ENCODE results near the gene BBIP1.
"Not testable (repeated sequence)": the region's sequence is repeated elsewhere in the genome, so short reads cannot be mapped to it uniquely, and the experiment has no call there.

The BBIP1 gene

DNA sequence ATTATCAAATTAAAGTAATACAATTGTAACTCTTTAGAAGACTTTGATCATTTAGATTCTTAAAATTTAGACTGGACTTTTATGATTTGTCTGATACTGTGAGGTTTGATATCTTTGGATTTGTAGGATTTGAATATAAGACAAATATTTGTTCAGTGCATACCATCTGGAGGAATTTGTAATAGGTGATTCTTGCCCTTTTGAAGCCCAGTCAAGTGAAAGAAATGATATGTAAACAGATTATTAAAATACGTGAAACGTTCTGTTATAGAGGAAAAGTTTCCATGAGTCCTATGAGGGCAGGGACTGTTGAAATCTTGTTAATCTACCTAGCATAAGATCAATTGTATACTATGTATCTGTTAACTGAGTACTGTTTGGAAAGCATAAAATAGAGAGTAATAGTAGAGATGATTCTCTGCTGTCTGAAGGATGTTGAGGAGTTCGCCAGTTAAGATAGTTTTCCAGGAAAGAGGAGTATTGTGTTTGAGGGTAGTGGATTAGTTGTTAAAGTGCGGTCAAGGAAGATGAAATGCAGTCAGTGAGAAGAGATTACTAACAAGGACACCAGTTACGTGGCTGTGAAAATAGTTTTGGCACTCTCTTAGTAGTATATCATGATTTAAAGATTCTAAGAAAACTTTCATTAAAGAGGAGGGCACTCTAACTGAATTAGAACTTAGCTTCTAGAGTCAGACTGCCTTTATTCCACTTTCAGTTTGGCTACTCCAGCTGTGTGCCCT, 32.9 kb downstream of the BBIP1 start:
- no peak for DNase-seq (ENCODE audit: low read depth)

DNA sequence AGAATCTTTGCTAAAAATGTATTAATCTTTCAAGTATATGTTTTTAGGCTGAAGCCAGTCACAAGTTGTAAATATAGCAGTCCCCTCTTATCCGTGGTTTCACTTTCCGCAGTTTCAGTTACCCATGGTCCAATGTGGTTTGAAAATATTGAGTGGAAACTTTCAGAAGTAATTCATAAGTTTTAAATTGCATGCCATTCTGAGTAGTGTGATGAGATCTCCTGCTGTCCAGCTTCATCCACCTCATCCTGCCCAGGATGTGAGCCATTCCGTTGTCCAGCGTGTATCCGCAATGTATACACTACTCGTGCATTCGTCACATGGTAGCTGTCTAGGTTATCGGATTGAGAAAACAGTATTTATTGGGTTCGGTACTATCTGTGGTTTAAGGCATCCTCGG, 35.1 kb downstream of the BBIP1 start:
- DNase-seq (ENCODE audit: low read depth) = no peak

DNA sequence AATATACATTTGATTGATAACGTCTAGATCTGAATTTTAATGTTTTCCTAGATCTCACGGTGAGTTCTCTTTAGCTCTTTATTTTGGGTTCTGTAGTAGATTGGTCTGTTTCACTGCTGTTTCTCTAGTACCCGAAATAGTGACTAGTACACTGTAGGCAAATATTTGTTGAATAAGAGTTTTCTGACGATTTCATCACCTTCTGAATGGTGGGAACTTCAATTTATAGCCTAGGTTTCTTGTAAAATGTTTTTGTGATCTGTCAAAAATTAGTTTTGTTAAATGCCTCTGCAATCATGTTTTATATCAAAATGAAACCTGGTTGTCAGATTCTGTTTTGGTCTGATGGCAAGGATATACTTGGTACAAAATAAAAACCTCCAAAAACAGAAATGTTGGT, 37.1 kb downstream of the BBIP1 start:
- DNase-seq (ENCODE audit: low read depth) = no peak

DNA sequence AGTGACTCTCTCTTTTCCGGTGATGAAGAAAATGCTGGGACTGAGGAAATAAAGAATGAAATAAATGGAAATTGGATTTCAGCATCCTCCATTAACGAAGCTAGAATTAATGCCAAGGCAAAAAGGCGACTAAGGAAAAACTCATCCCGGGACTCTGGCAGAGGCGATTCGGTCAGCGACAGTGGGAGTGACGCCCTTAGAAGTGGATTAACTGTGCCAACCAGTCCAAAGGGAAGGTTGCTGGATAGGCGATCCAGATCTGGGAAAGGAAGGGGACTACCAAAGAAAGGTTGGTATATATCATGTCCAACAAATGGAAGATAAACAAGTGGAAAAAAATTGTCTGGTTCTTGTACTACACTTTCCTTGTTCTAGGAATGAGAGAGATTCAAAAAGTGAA, 37.7 kb downstream of the BBIP1 start:
- DNase-seq (ENCODE audit: low read depth) = no peak

DNA sequence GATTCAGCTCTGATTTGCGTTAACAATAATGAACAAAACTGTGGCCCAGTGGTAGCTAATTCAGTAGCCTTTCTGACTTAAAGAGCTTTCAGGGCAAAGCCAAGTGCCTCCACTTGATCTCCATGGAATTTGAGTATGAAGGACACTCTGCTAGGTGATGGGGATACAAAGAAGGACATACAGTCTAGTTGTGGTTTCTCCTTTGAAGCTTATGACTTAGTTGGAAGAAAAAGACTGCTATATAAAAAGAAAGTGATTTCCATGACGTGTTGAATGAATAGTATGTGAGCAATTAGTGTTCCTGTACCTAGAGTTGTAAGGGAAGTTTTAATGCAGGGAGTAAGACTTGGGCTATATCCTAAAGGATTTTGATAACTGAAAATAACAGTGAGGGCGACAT, 39.0 kb downstream of the BBIP1 start:
- DNase-seq (ENCODE audit: low read depth) = no peak

DNA sequence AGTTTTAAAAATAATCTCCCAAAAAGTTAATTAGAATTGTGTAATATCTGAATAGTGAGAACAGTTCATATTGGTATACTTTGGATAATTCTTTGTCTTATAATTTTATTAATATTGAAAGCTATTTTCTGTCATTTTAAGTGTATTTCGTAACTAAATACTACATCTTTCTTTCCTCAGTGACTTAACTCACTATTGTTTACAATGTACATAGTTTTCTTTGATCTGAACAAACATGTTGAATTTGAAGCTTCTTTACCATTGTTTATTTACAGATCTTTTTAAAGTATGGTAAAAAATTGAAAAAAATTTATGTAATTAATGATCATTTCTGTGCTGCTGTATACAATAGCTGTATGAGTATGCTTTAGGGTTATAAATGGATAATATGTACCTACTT, 42.2 kb downstream of the BBIP1 start:
- no peak for DNase-seq (ENCODE audit: low read depth)

DNA sequence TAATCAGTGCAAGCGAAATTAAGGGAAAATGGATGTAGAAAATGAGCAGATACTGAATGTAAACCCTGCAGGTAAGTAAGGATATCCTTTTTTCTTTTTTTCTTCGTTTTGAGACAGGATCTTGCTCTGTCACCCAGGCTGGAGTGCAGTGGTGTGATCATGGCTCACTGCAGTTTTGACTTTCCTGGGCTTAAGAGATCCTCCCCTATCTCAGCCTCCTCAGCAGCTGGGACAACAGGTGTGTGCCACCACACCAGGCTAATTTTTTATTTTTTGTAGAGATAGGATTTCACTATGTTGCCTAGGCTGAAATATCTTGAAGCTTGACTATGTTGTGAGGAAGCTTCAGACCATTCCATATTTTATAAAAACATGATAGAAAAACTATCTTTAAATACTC, 43.0 kb downstream of the BBIP1 start:
- DNase-seq (ENCODE audit: low read depth) = no peak

DNA sequence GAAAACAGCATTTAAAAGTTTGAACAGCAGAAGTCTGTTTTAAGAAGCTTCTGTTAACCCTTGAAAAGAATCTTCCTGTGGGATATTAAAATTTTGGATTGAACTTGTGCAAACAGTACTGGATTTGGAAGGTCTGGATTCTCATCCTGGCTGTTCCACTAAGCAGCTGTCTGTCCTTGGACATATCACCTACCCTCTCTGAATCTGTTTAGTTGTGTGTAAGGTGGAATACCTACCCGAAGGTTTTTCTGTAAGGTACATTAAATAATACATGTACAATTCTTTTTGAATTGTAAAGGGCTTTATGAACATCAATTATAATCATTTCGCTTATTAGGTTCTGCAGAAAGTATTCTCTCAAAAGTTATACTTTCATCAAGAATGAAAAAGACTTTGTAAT, 45.0 kb downstream of the BBIP1 start:
- no peak for DNase-seq (ENCODE audit: low read depth)

DNA sequence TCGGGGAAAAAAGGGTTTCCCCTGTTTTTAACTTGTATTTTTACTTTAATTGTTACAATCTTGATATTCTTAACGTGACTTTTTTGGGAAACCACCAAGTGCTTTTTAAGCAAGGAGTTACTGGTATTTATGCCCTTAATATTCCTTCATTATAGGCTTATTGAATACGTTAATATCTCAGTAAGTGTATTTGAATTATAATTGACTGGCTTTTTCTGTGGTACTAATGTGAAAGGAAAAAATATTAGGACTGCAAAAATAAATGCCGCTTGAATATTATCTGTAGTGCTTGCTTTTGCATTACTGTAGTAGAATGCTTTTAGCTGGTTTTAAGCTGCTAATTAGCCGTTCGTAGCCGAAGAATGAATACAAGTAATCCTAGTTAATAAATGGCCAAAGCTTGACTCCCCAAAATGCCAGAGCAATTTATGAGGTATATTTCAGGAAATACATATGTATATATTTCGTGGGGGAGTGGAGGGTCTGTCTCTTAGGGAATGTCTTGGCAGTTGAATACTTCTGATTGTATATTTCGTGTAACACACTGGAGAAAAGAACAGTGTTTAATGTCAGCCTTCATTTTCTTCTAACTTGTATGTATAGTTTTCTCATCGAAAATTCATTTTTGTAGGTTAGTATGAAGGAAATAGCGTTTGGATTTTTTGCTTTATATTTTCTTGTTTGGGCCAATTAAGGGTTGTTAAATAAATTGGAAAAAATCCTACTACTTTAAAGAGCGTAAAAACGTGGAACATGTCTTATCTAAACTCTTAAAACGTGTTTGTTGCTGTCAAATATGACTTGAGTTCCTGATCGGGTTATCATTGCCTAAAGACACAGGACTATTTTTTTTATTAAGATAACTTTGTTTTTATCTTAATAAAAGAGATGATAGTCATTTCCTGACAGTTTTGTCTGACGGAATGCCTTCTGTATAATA, 45.7 kb downstream of the BBIP1 start:
- no peak for DNase-seq (ENCODE audit: low read depth)

DNA sequence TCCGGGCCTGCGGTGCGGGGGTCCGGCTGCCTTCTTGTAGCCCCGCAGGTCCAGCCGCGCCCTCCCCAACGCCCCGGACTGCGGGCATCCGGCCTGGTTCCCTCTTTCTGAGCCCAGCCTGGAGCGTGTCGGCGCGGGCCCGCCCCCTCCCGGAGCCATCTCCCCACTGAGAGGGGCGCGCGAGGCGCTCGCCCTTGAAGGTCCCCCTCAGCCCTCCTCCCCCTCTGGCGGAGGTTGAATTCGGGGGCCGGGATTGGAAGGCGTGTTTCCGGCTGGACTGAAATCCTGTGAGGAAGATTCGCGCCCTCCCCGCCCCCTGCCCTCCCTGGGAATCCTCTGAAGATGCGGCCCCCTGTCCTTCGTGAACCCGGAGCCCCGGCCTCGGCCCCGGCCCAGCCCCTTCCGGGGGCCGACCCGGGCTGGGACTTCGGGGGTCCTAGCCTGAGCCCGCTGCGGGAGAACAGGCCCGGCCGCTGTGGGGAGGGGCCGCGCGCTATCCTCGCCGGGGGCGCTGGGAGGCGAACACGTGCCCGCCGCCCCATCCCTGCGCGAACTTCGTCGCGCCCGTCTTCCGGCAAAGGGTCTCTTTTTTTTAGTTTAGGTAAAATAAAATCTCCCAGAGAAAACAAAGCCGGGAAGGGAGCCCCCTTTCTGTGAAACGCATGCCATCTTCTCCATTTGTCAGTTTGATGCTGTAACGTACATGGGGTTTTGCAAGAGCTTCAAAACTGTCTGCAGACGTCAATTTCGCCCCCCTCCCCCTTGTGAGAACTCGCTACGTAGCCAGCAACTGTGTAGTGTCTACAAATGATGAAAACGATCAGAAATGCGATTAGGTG, 46.6 kb downstream of the BBIP1 start:
- peak; percentile 66 for DNase-seq (ENCODE audit: low read depth)

DNA sequence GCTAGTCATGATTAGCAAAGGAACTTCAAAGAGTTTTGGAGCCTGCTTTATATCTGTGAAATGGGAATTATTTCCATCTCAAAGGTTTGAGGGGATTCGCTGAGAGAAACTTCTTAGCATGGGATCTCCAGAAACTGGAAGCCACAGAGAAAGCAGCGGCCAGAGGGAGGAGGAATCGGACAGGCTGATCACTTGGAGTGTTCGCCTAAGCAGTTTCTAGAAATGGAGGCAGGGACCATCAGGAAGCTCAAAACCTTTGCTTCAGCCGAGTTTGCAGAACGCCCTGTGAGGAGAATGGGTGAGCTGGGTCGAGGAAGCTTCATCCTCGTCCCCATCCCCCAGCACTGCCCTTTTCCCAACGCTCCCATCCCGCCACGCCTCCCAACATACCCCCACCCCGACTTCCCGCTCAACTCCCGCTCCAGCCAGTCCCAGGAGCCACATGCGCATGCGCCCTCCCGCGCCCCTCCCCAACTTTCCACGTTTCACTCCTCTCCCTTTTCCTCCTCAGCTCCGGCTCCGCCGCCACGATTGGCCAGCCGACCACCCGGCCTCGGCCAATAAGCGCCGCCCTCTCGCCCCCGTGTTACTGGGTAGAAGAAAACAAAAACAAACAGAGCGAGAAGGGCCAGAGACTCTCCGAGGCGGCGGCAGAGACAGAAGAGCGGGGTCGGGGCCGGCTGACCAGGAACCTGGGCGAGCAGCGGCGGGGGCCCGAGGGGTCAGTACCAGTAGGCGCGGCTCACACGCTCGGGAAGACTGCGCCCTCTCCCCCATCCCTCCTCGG, 47.5 kb downstream of the BBIP1 start, which contains the start of gene PDCD4:
Gene PDCD4, plus strand, starts transcription at position 631 of the 787 bp plus-strand sequence. CDS start 4,100 bp downstream, outside the sequence.
- DNase-seq (ENCODE audit: low read depth) = peak; percentile 90

DNA sequence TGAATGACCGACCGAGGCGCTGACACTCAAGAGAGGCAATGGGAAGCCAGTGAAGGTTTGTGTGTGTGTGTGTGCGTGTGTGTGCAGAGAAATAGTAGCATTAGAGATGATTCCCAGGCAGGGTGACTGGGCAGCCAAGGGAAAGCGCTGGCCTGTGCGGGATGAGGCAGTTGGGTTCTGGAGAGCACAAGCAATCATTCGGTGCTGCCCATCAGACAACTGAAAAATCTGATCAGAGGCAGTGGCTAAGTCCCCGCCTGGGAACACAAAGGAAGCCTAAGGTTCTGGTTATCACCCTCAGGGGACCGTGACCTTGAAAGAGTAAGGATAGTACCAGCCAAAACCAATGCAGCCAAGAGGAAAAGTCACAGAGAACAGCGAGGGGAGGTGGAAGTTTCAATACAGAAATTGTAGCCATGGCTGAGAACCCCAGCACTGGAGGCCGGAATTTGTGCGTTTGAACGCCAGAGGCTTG, 48.1 kb downstream of the BBIP1 start:
- DNase-seq (ENCODE audit: low read depth) = no peak

DNA sequence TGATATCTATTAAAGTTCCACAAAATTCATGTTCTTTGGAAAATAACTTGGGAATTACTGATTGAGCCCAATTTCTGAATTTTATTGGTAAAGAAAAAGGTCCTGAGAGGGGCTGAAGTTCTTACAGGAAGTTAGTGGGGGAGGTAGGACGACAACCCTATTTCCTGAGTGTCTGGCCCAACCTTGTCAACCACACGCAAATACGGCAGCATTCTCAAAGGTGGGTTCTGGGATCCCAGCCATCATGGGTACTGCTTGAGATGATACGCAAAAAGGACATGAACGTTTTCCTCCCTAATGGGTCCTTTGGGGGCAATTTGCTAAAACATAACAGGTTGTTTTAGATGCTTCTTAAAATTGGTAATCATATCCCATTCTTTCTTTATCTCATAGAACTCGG, 50.0 kb downstream of the BBIP1 start:
- no peak for DNase-seq (ENCODE audit: low read depth)

DNA sequence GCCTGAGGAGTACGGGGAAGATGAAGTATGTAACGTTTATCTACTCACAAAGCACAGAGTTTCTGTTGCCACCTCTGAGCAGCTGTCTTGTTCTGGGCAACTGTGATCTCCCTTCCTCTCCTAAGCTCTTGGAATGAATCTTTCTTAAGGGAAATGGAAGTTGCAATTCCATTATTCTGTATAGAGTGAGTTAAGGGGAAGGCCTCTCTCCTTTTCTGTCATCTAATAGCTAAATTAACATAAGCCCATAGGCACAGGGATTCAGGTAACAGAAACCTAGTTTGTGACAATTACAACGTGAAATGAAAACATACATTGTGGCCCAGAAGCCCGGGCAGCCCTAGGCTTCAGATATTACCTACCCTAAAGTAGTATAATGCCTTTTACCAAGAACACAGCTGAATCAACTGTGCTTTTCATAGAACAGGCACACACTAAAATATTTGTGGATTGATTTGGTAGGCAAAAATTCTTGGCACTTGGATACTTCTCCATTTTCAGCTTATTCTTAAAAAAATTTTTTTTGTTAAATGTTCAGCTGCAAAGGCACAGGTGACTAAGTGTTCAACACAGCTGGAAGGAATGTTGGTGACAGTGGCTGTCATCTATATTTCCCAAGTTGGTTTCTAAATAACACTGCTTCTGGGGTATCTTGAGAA, 51.0 kb downstream of the BBIP1 start:
- no peak for DNase-seq (ENCODE audit: low read depth)

DNA sequence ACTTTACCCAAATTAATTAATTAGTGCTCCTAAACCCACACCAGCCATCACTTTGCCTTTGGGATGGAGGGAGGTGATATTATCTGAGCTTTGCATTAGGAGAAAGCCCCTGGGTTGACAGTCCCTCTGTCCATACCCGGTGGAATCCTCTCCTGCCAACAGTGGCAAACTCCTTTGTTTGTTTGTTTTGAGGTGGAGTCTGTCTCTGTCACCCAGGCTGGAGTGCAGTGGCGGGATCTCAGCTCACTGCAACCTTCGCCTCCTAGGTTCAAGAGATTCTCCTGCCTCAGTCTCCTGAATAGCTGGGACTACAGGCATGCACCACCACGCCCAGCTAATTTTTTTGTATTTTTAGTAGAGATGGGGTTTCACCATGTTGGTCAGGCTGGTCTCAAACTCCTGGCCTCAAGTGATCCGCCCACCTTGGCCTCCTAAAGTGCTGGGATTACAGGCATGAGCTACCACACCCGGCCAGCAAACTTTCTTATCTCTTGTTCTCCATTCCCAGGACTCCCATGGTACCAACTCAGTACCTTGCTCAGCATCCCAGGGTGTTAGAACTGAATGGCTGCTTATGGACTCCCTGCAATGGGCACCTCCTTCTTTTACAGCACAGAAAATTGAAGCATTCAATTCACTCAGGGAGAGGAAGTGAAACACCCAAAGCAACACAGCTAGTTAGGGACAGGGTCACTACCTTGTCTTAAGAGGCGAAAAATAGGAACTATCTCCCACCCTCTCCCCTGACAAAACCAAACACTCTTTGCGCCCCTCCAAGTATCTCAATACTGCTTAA, 51.8 kb downstream of the BBIP1 start:
- not testable (repeated sequence) for DNase-seq (ENCODE audit: low read depth)

DNA sequence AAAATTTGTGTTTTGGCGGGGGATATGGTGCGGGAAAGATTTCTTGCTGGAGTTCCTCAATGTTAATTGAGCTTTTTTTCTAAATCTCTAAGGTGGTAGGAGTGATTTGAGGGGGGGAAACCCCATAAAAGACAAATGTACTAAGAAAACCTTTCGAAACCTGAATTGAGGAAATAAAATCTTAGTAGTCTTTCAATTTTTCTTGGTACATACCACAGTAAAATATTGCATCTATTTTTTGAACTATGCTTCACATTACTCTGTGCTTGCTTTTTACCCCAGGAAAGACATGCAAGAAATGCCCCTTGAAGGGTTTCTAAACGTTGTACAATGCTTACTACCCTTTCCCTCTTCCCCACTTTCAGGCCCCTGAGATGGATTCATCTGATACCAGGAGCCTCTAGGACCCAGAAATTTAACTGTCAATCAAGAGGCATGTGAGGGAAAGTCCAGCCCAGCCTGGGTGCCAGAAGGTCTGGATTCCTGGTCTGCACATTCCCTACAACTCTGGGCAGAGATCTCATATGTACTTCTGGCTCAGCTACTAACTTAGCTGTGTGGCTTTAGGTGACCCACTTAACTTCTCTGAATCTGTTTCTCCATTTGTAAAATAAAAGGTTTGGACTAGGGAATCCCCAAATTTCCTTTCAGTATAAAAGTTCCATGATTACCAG, 53.0 kb downstream of the BBIP1 start:
- no peak for DNase-seq (ENCODE audit: low read depth)

DNA sequence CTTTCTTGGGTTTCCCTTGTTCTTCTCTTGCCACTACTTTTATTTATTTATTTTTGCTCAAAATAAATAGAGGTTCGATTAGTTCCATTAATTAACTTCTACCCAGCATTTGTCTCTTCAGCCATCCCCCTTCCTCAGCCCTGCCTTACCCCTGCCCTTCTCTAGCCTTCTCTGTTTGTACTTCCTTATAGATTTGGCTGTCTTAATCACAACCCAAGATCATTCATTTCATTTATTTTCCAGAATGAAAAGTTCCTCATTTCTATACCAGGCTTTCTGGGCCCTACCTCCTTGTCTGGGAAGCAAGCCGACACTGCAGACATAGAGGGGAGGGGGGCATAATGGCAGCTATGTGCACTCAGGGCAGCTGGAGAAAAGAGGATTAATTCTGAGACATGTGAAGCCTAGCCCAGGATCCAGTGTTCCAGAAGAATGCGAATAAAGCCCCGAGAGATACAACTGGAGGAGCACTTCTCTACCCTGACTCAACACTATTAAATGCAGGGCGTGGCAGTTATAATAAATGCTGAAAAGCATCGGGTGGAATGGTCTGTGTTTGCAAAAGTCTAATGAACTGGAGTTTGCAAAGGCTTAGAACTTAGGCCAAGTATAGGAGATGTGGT, 53.7 kb downstream of the BBIP1 start:
- no peak for DNase-seq (ENCODE audit: low read depth)

DNA sequence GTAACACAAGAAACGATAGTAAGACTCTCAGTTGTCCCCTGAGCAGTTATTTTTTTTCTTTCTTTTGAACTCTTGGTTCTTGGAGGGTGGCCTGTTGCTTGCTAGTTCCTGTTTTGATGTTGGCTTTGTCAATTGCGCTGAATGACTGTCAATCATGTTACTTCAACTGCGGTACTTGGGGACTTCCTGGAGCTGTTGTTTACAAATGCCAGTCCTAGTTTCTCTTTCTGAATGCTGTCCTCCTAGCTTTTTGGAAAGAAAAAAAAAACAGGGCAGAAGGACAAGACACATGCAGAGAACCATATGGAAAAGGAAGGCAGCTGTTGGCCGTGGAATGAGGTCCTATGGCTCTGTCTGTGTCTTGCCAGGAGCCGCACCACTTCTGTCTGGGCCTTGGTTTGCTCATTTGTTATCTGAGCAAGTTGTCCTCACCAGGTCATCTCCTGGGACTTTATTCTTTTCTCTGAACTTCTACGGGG, 54.3 kb downstream of the BBIP1 start:
- DNase-seq (ENCODE audit: low read depth) = no peak

DNA sequence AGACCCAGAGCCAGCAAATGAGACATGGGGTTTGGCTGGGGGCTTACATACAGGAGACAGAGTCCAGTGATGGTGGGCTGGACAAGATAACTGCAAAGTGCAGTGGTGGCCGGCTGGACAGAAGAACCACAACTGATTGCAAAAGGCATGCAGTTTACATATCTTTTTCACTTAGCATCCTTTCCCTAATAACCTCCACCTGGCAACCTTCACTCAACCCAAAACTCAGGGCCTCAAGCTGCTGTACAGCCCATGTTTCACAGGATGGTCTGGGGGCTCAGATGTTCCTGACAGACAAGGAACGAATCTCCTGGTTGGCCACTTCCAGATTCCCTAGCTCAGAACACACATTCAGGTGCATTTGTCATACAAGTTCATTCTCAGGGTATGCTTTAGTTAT, 55.0 kb downstream of the BBIP1 start:
- no peak for DNase-seq (ENCODE audit: low read depth)
